A549 (cell line): ENCODE results near the gene HNRNPA0. TPM values are rescaled to one million over a fixed set of nuclear protein-coding genes. Genes with fewer than 3 reads are reported as not detected.

Experiments used
- ATAC-seq, 2 experiments: fragments of 200-7000 bp in 1 of 2; fragments of >200 bp in 1 of 2; cut with Nextera tagmentation in 1 of 2; cut with Tn5 transposase in 1 of 2; 3 replicates each; pipeline versions ENCODE4 v1.8.0 to v1.9.1; 2018 to 2020; ENCODE audit warnings: mild to moderate bottlenecking in 1 of 2, moderate library complexity in 1 of 2
- CTCF ChIA-PET: fragments of 300-600 bp; sonication (Branson Sonifier 250); formaldehyde crosslinking; extraction: SDS; loops from one replicate; lab custom pipeline; 2021; ENCODE audit warnings: antibody characterized with exemption, inconsistent platforms; lab: Yijun Ruan, JAX
- POLR2A ChIA-PET: fragments of 350-600 bp; formaldehyde crosslinking; extraction: SDS; loops from one replicate; lab custom pipeline; 2021; ENCODE audit warnings: antibody characterized with exemption, inconsistent platforms; lab: Yijun Ruan, JAX
- DNase-seq, 2 experiments: peaks; one replicate each; pipeline versions ENCODE4 v3.0.0 to v3.0.0-alpha.2; 2011 to 2016; ENCODE audit warnings: low read depth in 1 of 2, low spot score in 1 of 2
- FAIRE-seq: peaks from 2 replicates; lab custom pipeline; 2011; peaks lifted over from hg19 to GRCh38; lab: Jason Lieb, UNC
- H3K27ac ChIP-seq, 2 experiments: fragments of >200 bp; sonication (Bioruptor Twin); formaldehyde crosslinking; 3 replicates each; pipeline ENCODE4 v1.5.1; 2016 to 2017
- H3K4me1 ChIP-seq: fragments of >200 bp; sonication (Bioruptor Twin); formaldehyde crosslinking; 3 replicates; pipeline ENCODE4 v1.6.1; 2016
- H3K4me2 ChIP-seq: fragments of >200 bp; sonication (Bioruptor Twin); formaldehyde crosslinking; 3 replicates; pipeline ENCODE4 v1.6.1; 2016
- H3K4me3 ChIP-seq: fragments of >200 bp; sonication (Bioruptor Twin); formaldehyde crosslinking; 3 replicates; pipeline ENCODE4 v1.5.1; 2016
- H3K9me3 ChIP-seq: fragments of >200 bp; sonication (Bioruptor Twin); formaldehyde crosslinking; 3 replicates; pipeline ENCODE4 v1.6.1; 2016
- CBX2 ChIP-seq: fragments of 200-600 bp; sonication (generic); IDR thresholded peaks from 2 replicates; pipeline ENCODE4 v1.6.1; 2016; ENCODE audit warnings: low read depth, mild to moderate bottlenecking, borderline replicate concordance
- CTCF ChIP-seq: fragments of >200 bp; sonication (Bioruptor Twin); formaldehyde crosslinking; IDR thresholded peaks from 3 replicates; pipeline ENCODE4 v1.5.1; 2016
- EHF ChIP-seq: fragments of 250-450 bp; sonication (Bioruptor Pico); IDR thresholded peaks from 2 replicates; pipeline ENCODE4 v1.5.0; 2020; ENCODE audit warnings: mild to moderate bottlenecking
- FOXS1 ChIP-seq: fragments of 250-450 bp; sonication (Bioruptor Pico); IDR thresholded peaks from 2 replicates; pipeline ENCODE4 v1.5.0; 2020; ENCODE audit warnings: mild to moderate bottlenecking, moderate library complexity
- GATA3 ChIP-seq: IDR thresholded peaks from 2 replicates; pipeline ENCODE4 v1.6.1; 2012; ENCODE audit warnings: borderline replicate concordance
- HDAC2 ChIP-seq: fragments of 200-600 bp; sonication (generic); IDR thresholded peaks from 2 replicates; pipeline ENCODE4 v1.6.1; 2016
- HMGXB4 ChIP-seq: fragments of 250-450 bp; sonication (Bioruptor Pico); IDR thresholded peaks from 2 replicates; pipeline ENCODE4 v1.5.0; 2021; ENCODE audit warnings: mild to moderate bottlenecking, moderate library complexity, borderline replicate concordance
- JUNB ChIP-seq: fragments of >200 bp; sonication (Bioruptor Twin); formaldehyde crosslinking; IDR thresholded peaks from 2 replicates; pipeline ENCODE4 v1.6.1; 2016
- NR3C1 ChIP-seq: fragments of >200 bp; sonication (Bioruptor Twin); formaldehyde crosslinking; IDR thresholded peaks from 3 replicates; pipeline ENCODE4 v1.6.1; 2017
- POLR2A ChIP-seq: IDR thresholded peaks from 2 replicates; pipeline ENCODE4 v1.6.1; 2012; ENCODE audit warnings: mild to moderate bottlenecking, low read length
- REST ChIP-seq: fragments of 200-600 bp; sonication (generic); IDR thresholded peaks from 2 replicates; pipeline ENCODE4 v1.6.1; 2016; ENCODE audit warnings: antibody characterized with exemption, mild to moderate bottlenecking, moderate library complexity
- SREBF2 ChIP-seq: fragments of 450-650 bp; IDR thresholded peaks from 2 replicates; pipeline ENCODE4 v1.6.1; 2014; ENCODE audit warnings: mild to moderate bottlenecking, moderate library complexity
- ZFP36 ChIP-seq: fragments of 450-650 bp; IDR thresholded peaks from 2 replicates; pipeline ENCODE4 v1.6.1; 2014; ENCODE audit warnings: borderline replicate concordance; ENCODE audit not compliant: partially characterized antibody
- ZNF302 ChIP-seq: fragments of 250-450 bp; sonication (Bioruptor Pico); IDR thresholded peaks from 2 replicates; pipeline ENCODE4 v1.9.0; 2021; ENCODE audit warnings: inconsistent platforms, mild to moderate bottlenecking, moderate library complexity
- WGBS: methylation state at CpG from one replicate; pipeline ENCODE4 v1.1.6; 2017; ENCODE audit errors: missing lambda C conversion rate; 5-methylcytosine and 5-hydroxymethylcytosine counted together
- polyA plus RNA-seq, 4 experiments: library from polyadenylated mRNA; depleted of rRNA in 3 of 4; stranded (reverse); fragments of >200 nt; fragmentation: RNase III in 1 of 4; extraction: RNeasy Plus Mini Kit Qiagen cat#74134 plus additional on column Dnase treatment in 1 of 4; gene quantifications; 2 replicates in 3 of 4; 3 replicates in 1 of 4; pipeline ENCODE4 v1.2.3, GENCODE V29; 2011 to 2017

HNRNPA0 gene
- polyA plus RNA-seq, 2 of the 4 experiments (the other 2 are of a cell fraction) = 17.0 to 49.4 TPM

GRCh38 chr5:137782984-137783536, 28.9 kb upstream of the HNRNPA0 start:
- 79% methylated on average over 4 of the region's 4 CpGs for WGBS
- H3K9me3 ChIP-seq = no peaks in the 10 kb centered on the region
- ChIA-PET POLR2A (no interaction called here), CTCF (interaction anchor here (1.5 kb wide), 1 partner anchor 33 kb away, joined by 4 read pairs; no protein-coding TSS in a partner anchor)
- no peak overlapping the region for H3K27ac ChIP-seq
- H3K4me3 ChIP-seq = no peak overlapping the region
- H3K4me1 ChIP-seq = no peaks in the 10 kb centered on the region; the same call in 2 of the 3 replicates
- TF ChIP-seq HDAC2 (no peak), JUNB (no peak), ZFP36 (no peak), POLR2A (no peak), REST (no peak), EHF (CRISPR knock-in tag) (no peak), NR3C1 (no peak), GATA3 (no peak), HMGXB4 (CRISPR knock-in tag) (no peak)
- H3K4me2 ChIP-seq = no peak overlapping the region
- DNase-seq (no peak), FAIRE-seq (no peak), ATAC-seq (no peak)

- 58% methylated on average over 2 of the region's 2 CpGs for WGBS
- no peak for ATAC-seq
- TF ChIP-seq CBX2 (no peak), HDAC2 (no peak), SREBF2 (no peak), CTCF (no peak), EHF (CRISPR knock-in tag) (no peak), ZNF302 (CRISPR knock-in tag) (no peak), FOXS1 (CRISPR knock-in tag) (no peak)
- H3K27ac ChIP-seq = no peak overlapping the region
- POLR2A ChIA-PET = no interaction called here
- DNase-seq = no peak
- FAIRE-seq = no peak
- no peaks in the 10 kb centered on the region for H3K9me3 ChIP-seq
- no peak overlapping the region for H3K4me3 ChIP-seq
- no peak overlapping the region for H3K4me2 ChIP-seq
- H3K4me1 ChIP-seq = no peaks in the 10 kb centered on the region; the same call in 2 of the 3 replicates
- CTCF ChIA-PET = interaction anchor here (1.1 to 9.9 kb wide), 5 partner anchors 8 to 361 kb away, joined by 3 to 129 read pairs (median 4); no protein-coding TSS in a partner anchor
Observed at GRCh38 chr5:137782055-137782454, 27.9 kb upstream of the HNRNPA0 start.
